Loucy (cell line): Measurements from ENCODE around the gene RASAL1.

ENCODE experiments used
- H2AFZ ChIP-seq: fragments of 200-600 bp; sonication (generic); 2 replicates; pipeline ENCODE4 v1.6.0; 2016; ENCODE audit warnings: antibody characterized with exemption, mild to moderate bottlenecking, low read length, moderate library complexity
- H3F3A ChIP-seq: fragments of 200-600 bp; 2 replicates; pipeline ENCODE4 v1.6.0; 2016; ENCODE audit warnings: antibody characterized with exemption, low read depth, mild to moderate bottlenecking
- H3K27me3 ChIP-seq: fragments of 200-600 bp; sonication (generic); 2 replicates; pipeline ENCODE4 v1.6.1; 2014; ENCODE audit warnings: low read length, mild to moderate bottlenecking; ENCODE audit not compliant: insufficient read depth, poor library complexity, severe bottlenecking
- H3K36me3 ChIP-seq: fragments of 200-600 bp; sonication (generic); 2 replicates; pipeline ENCODE4 v1.6.1; 2016; ENCODE audit warnings: low read length; ENCODE audit not compliant: insufficient read depth
- H3K4me1 ChIP-seq: fragments of 200-600 bp; sonication (generic); 2 replicates; pipeline ENCODE4 v1.5.1; 2014; ENCODE audit warnings: low read length, mild to moderate bottlenecking; ENCODE audit not compliant: insufficient read depth, poor library complexity, severe bottlenecking
- H3K4me2 ChIP-seq: fragments of 200-600 bp; sonication (generic); 2 replicates; pipeline ENCODE4 v1.6.0; 2014; ENCODE audit warnings: antibody characterized with exemption, low read length, low read depth, mild to moderate bottlenecking; ENCODE audit not compliant: poor library complexity, severe bottlenecking
- H3K4me3 ChIP-seq: fragments of 200-600 bp; sonication (generic); 2 replicates; pipeline ENCODE4 v1.5.1; 2014; ENCODE audit warnings: low read length, mild to moderate bottlenecking, mixed read lengths; ENCODE audit not compliant: poor library complexity, severe bottlenecking
- H3K79me2 ChIP-seq: fragments of 200-600 bp; sonication (generic); 2 replicates; pipeline ENCODE4 v1.6.1; 2014; ENCODE audit warnings: low read length; ENCODE audit not compliant: insufficient read depth
- H3K9ac ChIP-seq: fragments of 200-600 bp; sonication (generic); 2 replicates; pipeline ENCODE4 v1.6.0; 2014; ENCODE audit warnings: mild to moderate bottlenecking, low read depth, low read length, moderate library complexity; ENCODE audit not compliant: poor library complexity, severe bottlenecking
- H3K9me2 ChIP-seq: fragments of 200-600 bp; sonication (generic); replicated peaks from 2 replicates; pipeline ENCODE4 v1.6.1; 2016; ENCODE audit warnings: low read depth, low read length, mixed read lengths
- H3K9me3 ChIP-seq: fragments of 200-600 bp; sonication (generic); 2 replicates; pipeline ENCODE4 v1.6.1; 2014; ENCODE audit warnings: mild to moderate bottlenecking, antibody characterized with exemption, low read length, low read depth; ENCODE audit not compliant: insufficient read depth
- H4K20me1 ChIP-seq: fragments of 200-600 bp; sonication (generic); 2 replicates; pipeline ENCODE4 v1.6.0; 2014; ENCODE audit warnings: antibody characterized with exemption, low read length, mild to moderate bottlenecking; ENCODE audit not compliant: insufficient read depth, poor library complexity, severe bottlenecking
- CTCF ChIP-seq: fragments of 200-600 bp; sonication (generic); conservative IDR thresholded peaks from 2 replicates; pipeline ENCODE4 v1.5.1; 2014; ENCODE audit warnings: mild to moderate bottlenecking, antibody characterized with exemption, low read length
- EZH2phosphoT487 ChIP-seq: fragments of 200-600 bp; IDR thresholded peaks from 2 replicates; pipeline ENCODE4 v1.6.1; 2018; ENCODE audit warnings: antibody characterized with exemption, mild to moderate bottlenecking, moderate library complexity, borderline replicate concordance

The RASAL1 gene

GRCh38 chr12:113128802-113129663 is 6.5 kb downstream of the RASAL1 start:
- Histone ChIP-seq H3K79me2 (no peaks in the 10 kb centered on the region), H2AFZ (no peak overlapping the region), H3K9me3 (no peaks in the 10 kb centered on the region), H3K9me2 (no peaks in the 10 kb centered on the region), H3K27me3 (no peaks in the 10 kb centered on the region), H3K4me2 (no peak overlapping the region), H3K4me1 (no peaks in the 10 kb centered on the region), H4K20me1 (no peaks in the 10 kb centered on the region), H3K4me3 (no peak overlapping the region), H3K36me3 (no peaks in the 10 kb centered on the region), H3K9ac (no peak overlapping the region), H3F3A (no peaks in the 10 kb centered on the region)
- TF ChIP-seq EZH2phosphoT487: no peak

DNA sequence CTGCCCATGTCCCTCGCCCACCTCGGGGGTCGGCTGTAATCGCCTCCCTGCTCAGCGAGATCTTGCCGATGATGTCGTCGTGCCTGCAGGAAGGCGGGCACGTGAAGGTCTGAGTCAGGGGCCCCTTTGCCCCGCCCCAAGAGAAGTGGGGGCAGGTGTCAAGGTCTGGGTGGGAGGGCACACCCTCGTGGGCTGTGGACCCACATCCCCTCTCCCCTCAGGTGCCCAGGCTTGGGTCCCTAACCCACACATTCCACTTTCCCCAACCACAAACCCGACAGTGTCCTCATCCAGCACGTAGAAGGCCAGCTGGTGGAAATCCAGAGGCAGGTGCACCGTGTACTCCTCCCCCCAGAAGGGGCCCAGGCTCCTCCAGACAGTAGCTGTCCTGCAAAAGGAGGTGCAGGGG is 7.8 kb downstream of the RASAL1 start:
- no peaks in the 10 kb centered on the region for H3K36me3 ChIP-seq
- no peak overlapping the region for H2AFZ ChIP-seq
- H3K4me2 ChIP-seq: no peak overlapping the region
- H3K27me3 ChIP-seq: no peaks in the 10 kb centered on the region
- no peaks in the 10 kb centered on the region for H3K4me1 ChIP-seq
- TF ChIP-seq CTCF: no peak
- TF ChIP-seq EZH2phosphoT487: no peak
- H3K9ac ChIP-seq: no peak overlapping the region
- no peaks in the 10 kb centered on the region for H3F3A ChIP-seq
- H3K9me2 ChIP-seq: no peaks in the 10 kb centered on the region
- no peaks in the 10 kb centered on the region for H4K20me1 ChIP-seq
- H3K9me3 ChIP-seq: peaks cover 5% of the 10 kb centered on the region
- no peak overlapping the region for H3K4me3 ChIP-seq
- no peaks in the 10 kb centered on the region for H3K79me2 ChIP-seq

DNA sequence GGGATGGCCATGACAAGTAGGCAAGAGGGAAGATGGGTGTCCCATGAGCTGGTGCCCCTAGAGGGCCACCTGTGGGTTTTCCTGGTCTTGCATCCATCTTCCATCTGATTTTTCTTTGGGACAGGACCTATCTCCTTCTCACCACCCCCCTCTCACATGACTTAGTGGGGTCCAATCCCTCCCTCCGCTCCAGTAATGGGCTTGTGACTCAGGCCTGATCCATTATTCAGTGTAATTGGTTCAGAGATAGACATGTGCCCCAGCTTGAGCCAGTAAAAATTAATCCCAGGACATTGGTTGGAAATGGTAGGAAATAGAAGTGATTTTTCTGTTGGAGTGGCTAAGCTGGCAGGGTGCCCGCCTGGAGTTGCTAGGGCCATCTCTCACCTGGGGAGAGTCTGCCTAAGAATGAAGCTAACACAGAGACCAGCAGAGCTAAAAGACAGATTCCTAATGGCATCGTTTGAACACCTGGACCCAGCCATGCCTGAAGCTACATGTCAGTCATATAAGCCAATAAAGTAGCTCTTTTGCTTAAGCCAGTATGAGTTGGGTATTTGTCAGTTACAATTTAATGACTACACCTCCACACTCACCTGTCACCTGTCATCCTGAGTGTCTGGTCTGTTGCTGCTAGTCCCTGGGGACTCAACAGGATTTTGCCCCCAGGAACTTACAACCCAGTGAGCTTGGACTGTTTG is 14.7 kb downstream of the RASAL1 start:
- H2AFZ ChIP-seq: no peak overlapping the region
- H3K9ac ChIP-seq: no peak overlapping the region
- TF ChIP-seq EZH2phosphoT487 (no peak), CTCF (no peak)
- no peak overlapping the region for H3K4me3 ChIP-seq
- peaks cover 5% of the 10 kb centered on the region for H3K9me3 ChIP-seq
- H3K36me3 ChIP-seq: no peaks in the 10 kb centered on the region
- H3K4me2 ChIP-seq: no peak overlapping the region
- H3F3A ChIP-seq: no peaks in the 10 kb centered on the region
- no peaks in the 10 kb centered on the region for H3K79me2 ChIP-seq
- H4K20me1 ChIP-seq: no peaks in the 10 kb centered on the region
- no peaks in the 10 kb centered on the region for H3K4me1 ChIP-seq
- no peaks in the 10 kb centered on the region for H3K9me2 ChIP-seq
- H3K27me3 ChIP-seq: no peaks in the 10 kb centered on the region
